IMR-90 (cell line): ENCODE data around the gene CEP20.

Experiments
- CTCF ChIP-seq: conservative IDR thresholded peaks from 2 replicates; pipeline ENCODE4 v1.5.1; 2012; ENCODE audit warnings: mild to moderate bottlenecking, low read depth, low read length, improper control_type of control experiment
- ELK1 ChIP-seq: fragments of 150-350 bp; IDR thresholded peaks from 2 replicates; pipeline ENCODE4 v1.6.1; 2016; ENCODE audit warnings: low read depth, mild to moderate bottlenecking, low read length, moderate library complexity, borderline replicate concordance
- MXI1 ChIP-seq: IDR thresholded peaks from 2 replicates; pipeline ENCODE4 v1.6.1; 2012; ENCODE audit warnings: low read depth, mild to moderate bottlenecking, low read length, moderate library complexity, borderline replicate concordance
- NFE2L2 ChIP-seq: fragments of 150-350 bp; IDR thresholded peaks from 2 replicates; pipeline ENCODE4 v1.6.1; 2016; ENCODE audit warnings: low read depth, mild to moderate bottlenecking, low read length
- POLR2A ChIP-seq: IDR thresholded peaks from 2 replicates; pipeline ENCODE4 v1.6.1; 2012; ENCODE audit warnings: mild to moderate bottlenecking, low read depth, low read length
- RAD21 ChIP-seq: IDR thresholded peaks from 2 replicates; pipeline ENCODE4 v1.6.1; 2012; ENCODE audit warnings: low read length, improper control_type of control experiment
- RCOR1 ChIP-seq: IDR thresholded peaks from 2 replicates; pipeline ENCODE4 v1.6.1; 2012; ENCODE audit warnings: mild to moderate bottlenecking, low read length, improper control_type of control experiment; ENCODE audit not compliant: insufficient replicate concordance
- USF2 ChIP-seq: fragments of 150-350 bp; IDR thresholded peaks from 2 replicates; pipeline ENCODE4 v1.6.1; 2017; ENCODE audit warnings: mild to moderate bottlenecking, antibody characterized with exemption, low read length, low read depth

GRCh38 chr16:15928261-15929104 is 40.1 kb upstream of the CEP20 start:
- TF ChIP-seq CTCF = no peak
- no peak for TF ChIP-seq POLR2A
- no peak for TF ChIP-seq ELK1
- no peak for TF ChIP-seq NFE2L2
- TF ChIP-seq USF2 = no peak
- TF ChIP-seq RAD21 = no peak
- no peak for TF ChIP-seq RCOR1
- TF ChIP-seq MXI1 = no peak
